ENCODE data around the gene TM9SF1.
"Not testable (repeated sequence)": the region's sequence is repeated elsewhere in the genome, so short reads cannot be mapped to it uniquely, and the experiment has no call there.

The TM9SF1 gene

GRCh38 chr14:24224618-24225071 lies 29.4 kb upstream of the TM9SF1 start:
- no peak for DNase-seq

- DNase-seq, result not testable (repeated sequence)
Measured at GRCh38 chr14:24222987-24223386, 27.7 kb upstream of the TM9SF1 start.

- DNase-seq, result no peak
Measured at GRCh38 chr14:24219521-24219920, 24.3 kb upstream of the TM9SF1 start.

GRCh38 chr14:24219080-24219479 lies 23.8 kb upstream of the TM9SF1 start:
- no peak for DNase-seq

- DNase-seq, result not testable (repeated sequence)
Measured at GRCh38 chr14:24216876-24217275, 21.6 kb upstream of the TM9SF1 start.

DNA sequence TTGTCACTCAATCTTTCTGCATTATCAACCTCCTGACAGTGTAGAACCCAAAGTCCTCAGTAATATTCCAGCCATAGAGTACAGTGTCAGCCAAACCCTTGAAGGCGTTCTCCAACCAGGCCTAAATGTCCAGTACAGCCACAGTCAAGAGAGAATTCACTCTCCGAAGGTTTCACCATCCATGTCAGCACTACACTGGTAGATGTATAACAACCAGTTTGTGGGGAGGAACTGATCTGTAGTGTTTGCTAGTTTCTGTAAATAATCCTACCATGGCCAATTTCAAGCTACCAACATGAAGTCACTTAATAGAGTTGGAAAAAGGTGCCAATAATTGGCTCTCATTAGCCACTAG lies 21.1 kb upstream of the TM9SF1 start:
- DNase-seq, result no peak

DNA sequence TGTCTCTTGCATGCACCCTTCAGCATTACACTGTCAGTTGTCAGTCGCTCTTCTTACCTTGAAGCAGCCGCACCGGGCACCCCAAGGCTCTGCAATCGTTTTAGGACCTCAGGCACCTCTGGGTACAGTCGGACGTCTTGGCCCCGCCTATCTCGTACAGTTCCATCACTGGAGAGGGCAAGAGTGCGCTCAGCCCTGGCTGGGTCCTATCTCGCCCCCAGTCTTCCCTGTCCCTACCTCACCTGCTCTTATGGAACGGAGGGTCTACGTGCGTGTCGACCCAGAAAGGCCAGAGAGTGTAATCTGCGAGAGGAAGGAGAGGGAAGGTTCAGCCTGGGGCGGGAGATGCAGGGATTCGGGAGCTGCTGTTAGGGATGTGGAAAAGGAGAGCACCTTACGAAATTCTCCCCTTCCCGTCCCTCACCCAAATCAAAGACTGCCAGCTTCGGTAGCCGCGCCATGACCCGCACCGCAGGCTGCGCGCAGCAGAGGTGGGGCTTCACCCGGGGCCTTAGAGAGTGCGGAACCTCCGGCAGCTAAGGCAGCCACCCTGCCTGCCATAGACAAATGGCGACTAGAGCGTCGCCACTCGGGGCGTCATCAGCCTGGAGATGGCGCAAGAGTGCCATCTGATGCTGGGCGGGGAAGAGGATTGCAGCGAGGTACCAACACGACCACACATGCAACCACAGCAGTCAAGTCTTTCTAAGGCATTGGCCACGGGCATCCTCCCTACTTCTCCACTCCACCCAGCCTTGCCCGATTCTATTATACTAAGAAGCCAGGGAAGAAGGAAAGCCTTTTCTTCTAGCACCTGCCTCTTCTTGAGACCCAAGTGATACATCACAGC lies 20.5 kb upstream of the TM9SF1 start, which contains the start of gene MDP1:
Gene MDP1, minus strand, starts transcription at position 572 of the 850 bp plus-strand sequence. Its CDS starts 111 bp downstream, at position 461.
- DNase-seq, result peak; percentile 89 to 90

GRCh38 chr14:24213866-24214662 lies 18.8 kb upstream of the TM9SF1 start:
- no peak for DNase-seq

DNA sequence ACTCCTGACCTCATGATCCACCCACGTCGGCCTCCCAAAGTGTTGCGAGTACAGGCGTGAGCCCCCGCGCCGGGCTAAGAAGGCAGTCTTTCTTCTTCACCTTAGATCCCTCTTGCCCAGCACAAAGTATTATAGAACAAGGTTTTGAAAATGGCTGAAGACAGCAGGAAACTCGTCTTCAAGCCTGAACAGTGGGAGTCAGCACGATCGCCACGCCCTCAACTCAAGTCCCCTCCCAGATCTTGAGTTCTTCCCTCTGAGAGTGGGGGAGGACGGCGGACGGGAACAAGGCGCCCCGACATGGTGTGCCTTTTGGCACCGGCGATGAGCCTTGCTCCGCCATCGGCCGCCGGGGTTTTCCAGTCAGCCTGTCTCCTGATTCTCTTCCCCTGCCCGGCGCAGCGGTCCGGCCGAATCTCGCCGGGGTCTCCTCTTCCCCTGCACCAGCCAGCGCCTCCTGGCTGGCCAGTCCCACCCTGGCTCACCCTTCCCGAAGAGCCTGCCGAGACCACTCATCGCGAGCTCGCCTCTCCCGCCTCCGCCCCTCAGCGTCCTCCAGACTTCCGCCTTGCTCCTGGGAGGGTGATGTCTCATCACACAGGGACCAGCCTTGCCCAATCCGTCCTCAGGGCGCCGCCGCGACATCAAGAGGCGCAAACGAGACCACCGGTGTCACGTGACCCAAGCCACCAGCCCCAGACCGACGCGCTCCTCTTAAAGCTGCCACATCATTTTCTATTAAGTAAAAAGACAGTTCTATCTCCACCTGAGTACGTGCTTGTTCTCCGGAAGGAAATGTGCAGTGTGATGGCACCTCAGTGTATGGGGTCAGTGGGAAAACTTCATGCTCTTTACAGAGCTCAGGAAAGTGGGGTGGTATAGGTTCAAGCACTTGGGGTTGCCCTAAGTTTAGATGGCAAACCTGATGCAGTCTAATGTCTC lies 18.0 kb upstream of the TM9SF1 start, which contains the start of gene CHMP4A:
Gene CHMP4A, minus strand, starts transcription at position 565 of the 942 bp plus-strand sequence. Its CDS starts 49 bp downstream, at position 516.
- peak; percentile 92 for DNase-seq

DNA sequence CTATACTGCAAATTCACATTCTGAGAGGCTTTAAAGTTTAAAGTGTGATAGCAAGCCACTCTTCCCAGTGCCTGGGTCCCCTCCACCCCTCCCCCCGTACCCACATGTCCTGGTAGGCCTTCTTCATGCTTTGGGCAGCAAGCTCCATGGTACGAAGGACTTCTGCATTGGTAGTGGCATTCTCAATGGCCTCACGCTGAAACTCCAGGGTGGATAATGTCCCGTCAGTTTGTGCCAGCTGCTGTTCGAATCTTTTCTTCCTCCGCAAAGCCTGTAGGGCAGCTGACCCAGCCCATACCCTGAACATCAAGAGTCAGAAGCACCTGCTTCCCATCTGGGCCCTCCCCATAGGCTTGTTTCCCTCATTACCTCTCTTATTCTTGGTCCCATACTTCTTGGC lies 16.1 kb upstream of the TM9SF1 start:
- DNase-seq, result no peak

DNA sequence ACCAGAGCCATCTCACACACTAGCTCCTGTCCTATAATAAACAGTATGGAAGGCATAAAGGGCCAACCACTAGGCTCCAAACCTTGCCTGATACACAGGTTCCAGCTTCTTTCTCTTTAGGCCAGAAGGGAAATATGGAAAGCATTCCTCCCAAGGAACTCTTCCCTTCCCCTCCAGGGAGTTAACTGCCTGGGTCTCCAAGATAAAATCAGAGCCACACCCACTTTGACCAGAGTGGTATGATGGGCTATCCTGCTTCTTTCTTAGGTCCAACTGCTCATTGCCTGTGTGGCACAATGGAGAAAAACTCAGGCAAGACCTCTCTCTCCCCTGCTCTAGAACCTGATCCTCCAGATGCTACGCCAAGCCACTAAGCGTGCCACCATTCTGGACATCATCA lies 12.4 kb upstream of the TM9SF1 start:
- no peak for DNase-seq

- DNase-seq, result no peak
Measured at GRCh38 chr14:24207104-24207551, 11.9 kb upstream of the TM9SF1 start.

DNA sequence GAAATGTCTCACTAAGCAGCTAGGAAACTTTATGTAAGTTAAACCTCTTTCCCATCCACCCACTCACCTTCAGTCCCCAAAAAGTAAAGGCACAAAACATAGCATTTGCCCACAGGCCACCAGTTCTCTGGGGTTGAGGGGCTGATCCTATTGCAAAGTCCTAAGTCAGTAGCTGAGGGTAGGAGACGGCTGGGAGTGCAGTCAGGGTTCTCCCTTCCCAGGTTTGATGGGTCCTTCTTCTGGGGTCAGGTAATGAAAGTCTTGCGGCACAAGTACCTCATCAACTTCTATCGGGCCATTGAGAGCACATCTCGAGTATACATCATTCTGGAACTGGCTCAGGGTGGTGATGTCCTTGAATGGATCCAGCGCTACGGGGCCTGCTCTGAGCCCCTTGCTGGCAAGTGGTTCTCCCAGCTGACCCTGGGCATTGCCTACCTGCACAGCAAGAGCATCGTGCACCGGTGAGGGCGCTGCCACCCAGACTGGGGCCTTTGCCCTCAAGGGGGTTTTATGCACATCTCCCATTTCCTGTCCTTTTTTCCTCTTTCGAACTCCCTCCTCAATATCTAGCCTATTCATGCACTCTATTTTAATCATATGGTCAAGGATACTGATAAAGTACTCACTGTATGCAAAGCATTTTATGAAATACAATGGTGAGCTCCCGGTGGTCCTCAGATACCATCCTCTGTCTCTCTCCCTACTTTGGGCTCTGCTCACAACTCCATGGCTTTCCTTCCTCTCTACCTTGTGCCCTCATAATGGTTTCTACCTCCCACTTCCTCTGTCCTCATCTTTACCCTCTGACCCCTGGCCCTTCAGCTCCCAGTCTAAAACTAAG lies 11.2 kb upstream of the TM9SF1 start:
- DNase-seq, result no peak

DNA sequence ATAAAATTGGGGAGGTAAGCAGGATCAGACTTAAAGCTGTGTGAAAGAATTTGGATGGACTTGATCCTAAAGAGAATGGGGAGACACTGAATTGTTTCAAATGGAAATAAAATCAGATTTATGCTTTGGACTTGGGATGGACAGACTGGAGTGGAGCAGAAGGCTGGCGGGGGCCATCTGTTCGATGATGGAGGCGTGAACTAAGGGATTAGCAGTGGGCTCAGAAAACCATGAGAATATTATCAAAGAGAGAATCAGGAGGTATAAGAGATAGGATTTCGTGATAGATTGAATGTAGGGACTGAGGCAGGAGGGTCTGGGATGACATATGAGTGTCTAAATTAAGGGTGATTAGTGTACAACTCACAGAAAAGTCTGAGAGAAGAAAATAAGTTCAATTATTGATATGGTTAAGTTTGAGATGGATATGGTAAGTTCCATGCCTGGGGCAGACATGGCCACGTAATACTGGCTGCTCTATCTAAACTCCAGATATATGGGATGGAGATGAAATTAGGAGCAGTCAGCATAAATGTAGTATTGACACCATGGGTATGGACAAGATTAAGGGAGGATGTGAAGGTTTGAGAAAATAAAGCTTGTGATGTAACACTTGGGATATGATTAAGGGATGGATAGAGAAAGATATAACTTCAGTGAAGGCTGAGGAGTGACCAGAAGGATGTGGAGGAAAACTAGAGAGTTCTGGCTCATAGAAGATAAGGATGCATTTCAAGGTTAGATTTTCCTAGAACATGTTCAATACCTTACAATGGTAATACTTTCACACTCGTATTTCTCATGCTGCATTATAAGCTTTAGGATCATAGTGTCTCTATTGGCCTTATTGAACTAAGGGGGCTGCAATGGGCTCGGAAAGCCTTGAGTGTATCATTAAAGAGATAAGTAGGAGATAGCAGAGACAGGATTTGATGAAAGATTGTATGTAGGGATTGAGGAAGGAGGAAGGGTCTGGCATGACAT lies 9.2 kb upstream of the TM9SF1 start:
- no peak for DNase-seq

DNA sequence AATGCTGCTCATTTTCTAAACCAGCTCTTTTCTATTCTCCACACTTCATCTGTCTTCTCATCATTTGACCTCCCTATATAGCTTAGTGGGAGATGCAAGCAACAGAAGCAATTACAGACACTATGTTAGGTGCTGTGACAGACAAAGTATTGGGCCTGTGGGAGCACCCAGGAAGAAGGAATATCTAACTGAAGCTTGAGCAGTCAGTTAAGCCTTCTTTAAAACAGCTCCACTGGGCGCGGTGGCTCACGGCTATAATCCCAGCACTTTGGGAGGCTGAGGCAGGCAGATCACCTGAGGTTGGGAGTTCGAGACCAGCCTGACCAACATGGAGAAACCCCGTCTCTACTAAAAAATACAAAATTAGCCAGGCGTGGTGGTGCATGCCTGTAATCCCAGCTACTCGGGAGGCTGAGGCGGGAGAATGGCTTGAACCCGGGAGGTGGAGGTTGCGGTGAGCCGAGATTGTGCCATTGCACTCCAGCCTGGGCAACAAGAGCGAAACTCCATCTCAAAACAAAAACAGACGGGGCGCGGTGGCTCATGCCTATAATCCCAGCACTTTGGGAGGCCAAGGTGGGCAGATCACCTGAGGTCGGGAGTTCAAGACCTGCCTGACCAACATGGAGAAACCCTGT lies 8.1 kb upstream of the TM9SF1 start:
- not testable (repeated sequence) for DNase-seq

DNA sequence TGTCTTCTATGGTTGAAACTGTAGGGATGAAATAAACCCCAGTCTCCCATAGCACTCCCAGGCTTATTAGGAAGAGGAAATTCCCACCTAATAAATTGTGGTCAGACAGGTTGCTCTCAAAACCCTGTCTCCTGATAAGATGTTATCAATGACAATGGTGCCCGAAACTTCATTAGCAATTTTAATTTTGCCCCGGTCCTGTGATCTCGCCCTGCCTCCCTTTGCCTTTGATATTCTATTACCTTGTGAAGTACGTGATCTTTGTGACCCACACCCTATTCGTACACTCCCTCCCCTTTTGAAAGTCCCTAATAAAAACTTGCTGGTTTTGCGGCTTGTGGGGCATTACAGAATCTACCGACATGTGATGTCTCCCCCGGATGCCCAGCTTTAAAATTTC lies 7.3 kb upstream of the TM9SF1 start:
- not testable (repeated sequence) for DNase-seq

GRCh38 chr14:24198814-24199524 lies 3.7 kb upstream of the TM9SF1 start:
- no peak for DNase-seq

GRCh38 chr14:24197056-24197450 lies 1.8 kb upstream of the TM9SF1 start:
- no peak for DNase-seq
